Cardiac muscle cell (in vitro differentiated cells and primary cell): ENCODE measurements around the gene CEP170B. TPM values are rescaled to one million over a fixed set of nuclear protein-coding genes. Genes with fewer than 3 reads are reported as not detected.
A peak's percentile ranks its signal among the peaks of the same experiment; 100 is the strongest.

Experiments
- DNase-seq, 2 donors: peaks; one replicate each; pipeline versions ENCODE4 v3.0.0 to v3.0.0-alpha.2; 2010 to 2017; ENCODE audit warnings: low read depth in 1 of 2, low spot score in 1 of 2
- H3K27ac ChIP-seq: fragments of 200-600 bp; sonication (generic); 2 replicates; pipeline ENCODE4 v1.5.1; 2016
- H3K27me3 ChIP-seq: fragments of 200-600 bp; sonication (generic); 2 replicates; pipeline ENCODE4 v1.6.0; 2016; ENCODE audit warnings: control low read depth
- H3K36me3 ChIP-seq: fragments of 200-600 bp; sonication (generic); 2 replicates; pipeline ENCODE4 v1.5.1; 2016; ENCODE audit warnings: control low read depth
- H3K4me1 ChIP-seq: fragments of 200-600 bp; sonication (generic); 2 replicates; pipeline ENCODE4 v1.8.1; 2017; ENCODE audit warnings: low read depth, mild to moderate bottlenecking, mixed run types
- H3K4me3 ChIP-seq: fragments of 200-600 bp; sonication (generic); 2 replicates; pipeline ENCODE4 v1.5.1; 2016; ENCODE audit warnings: mild to moderate bottlenecking
- H3K9me3 ChIP-seq: fragments of 200-600 bp; sonication (generic); 2 replicates; pipeline ENCODE4 v1.5.1; 2017; ENCODE audit warnings: low read depth, mild to moderate bottlenecking, control low read depth
- CTCF ChIP-seq: IDR thresholded peaks from 2 replicates; pipeline ENCODE4 v1.5.1; 2012; ENCODE audit warnings: low read depth, mild to moderate bottlenecking, low read length
- polyA plus RNA-seq: library from polyadenylated mRNA; unstranded; fragments of >200 nt; fragmentation: Nextera tagmentation; extraction: Ambion mirVana; gene quantifications from 2 replicates; pipeline ENCODE4 v1.2.1, GENCODE V29; 2016
- total RNA-seq: library from RNA; depleted of rRNA; stranded (reverse); fragments of >200 nt; gene quantifications from 2 replicates; pipeline ENCODE4 v1.2.3, GENCODE V29; 2016

The CEP170B gene
- total and polyA plus RNA-seq, 2 experiments from 2014 or later, result 8.3 to 39.5 TPM

- H3K27me3 ChIP-seq, result no peaks in the 10 kb centered on the region
- H3K36me3 ChIP-seq, result peaks cover 1% of the 10 kb centered on the region
- no peak for DNase-seq
- no peak overlapping the region for H3K4me3 ChIP-seq
- H3K4me1 ChIP-seq, result peaks cover 11% of the 10 kb centered on the region
- no peak for TF ChIP-seq CTCF
- H3K27ac ChIP-seq, result no peak overlapping the region
- H3K9me3 ChIP-seq, result no peaks in the 10 kb centered on the region
These were observed 27.7 kb downstream of the CEP170B start for GRCh38 chr14:104892531-104893434.

- Histone ChIP-seq H3K4me1 (peaks cover 11% of the 10 kb centered on the region), H3K36me3 (no peaks in the 10 kb centered on the region), H3K27me3 (no peaks in the 10 kb centered on the region), H3K27ac (no peak overlapping the region), H3K4me3 (no peak overlapping the region), H3K9me3 (no peaks in the 10 kb centered on the region)
- no peak for DNase-seq
- no peak for TF ChIP-seq CTCF
These were observed 28.6 kb downstream of the CEP170B start for GRCh38 chr14:104893435-104894207.

GRCh38 chr14:104894331-104895206, 29.5 kb downstream of the CEP170B start:
- no peak for TF ChIP-seq CTCF
- H3K4me1 ChIP-seq, result peaks cover 11% of the 10 kb centered on the region
- H3K4me3 ChIP-seq, result no peak overlapping the region
- DNase-seq, result peak in 1 of 2 donors; percentile 28
- no peaks in the 10 kb centered on the region for H3K36me3 ChIP-seq
- no peaks in the 10 kb centered on the region for H3K9me3 ChIP-seq
- no peak overlapping the region for H3K27ac ChIP-seq
- no peaks in the 10 kb centered on the region for H3K27me3 ChIP-seq

- DNase-seq, result no peak
These were observed 30.2 kb downstream of the CEP170B start for GRCh38 chr14:104895207-104895785.

More at GRCh38 chr14:104895207-104895785, 30.2 kb downstream of the CEP170B start:
- Histone ChIP-seq H3K36me3 (no peaks in the 10 kb centered on the region), H3K9me3 (no peaks in the 10 kb centered on the region), H3K4me3 (no peak overlapping the region), H3K4me1 (peaks cover 11% of the 10 kb centered on the region), H3K27me3 (no peaks in the 10 kb centered on the region), H3K27ac (no peak overlapping the region)
- no peak for TF ChIP-seq CTCF
